Fibroblast of skin of right quadriceps (primary cell): Measurements from ENCODE around the gene ATP1B2.

Source experiments
- DNase-seq: peaks from one replicate; pipeline ENCODE4 v3.0.0-alpha.2; 2013

ATP1B2 gene

GRCh38 chr17:7686222-7687071, 35.7 kb downstream of the ATP1B2 start:
- DNase-seq: peak; percentile 90

GRCh38 chr17:7687072-7687907, 36.6 kb downstream of the ATP1B2 start, which contains the start of gene TP53:
Gene TP53 (minus strand): TSS chr17:7687490. CDS start chr17:7676594, 10,896 bp downstream.
- peak; percentile 93 for DNase-seq

GRCh38 chr17:7687908-7688807, 37.4 kb downstream of the ATP1B2 start, which contains the start of gene WRAP53:
Gene WRAP53 (plus strand): TSS chr17:7688477. CDS start chr17:7688649, 172 bp downstream.
- peak; percentile 99 for DNase-seq

GRCh38 chr17:7688808-7689316, 38.1 kb downstream of the ATP1B2 start:
- no peak for DNase-seq

GRCh38 chr17:7695586-7695985, 44.9 kb downstream of the ATP1B2 start:
- DNase-seq: no peak

- DNase-seq: no peak
Observed at GRCh38 chr17:7697828-7698588, 47.3 kb downstream of the ATP1B2 start.

- no peak for DNase-seq
Observed at GRCh38 chr17:7700510-7700909, 49.8 kb downstream of the ATP1B2 start.

- no peak for DNase-seq
Observed at GRCh38 chr17:7701681-7702080, 51.0 kb downstream of the ATP1B2 start.

- no peak for DNase-seq
Observed at GRCh38 chr17:7702776-7703175, 52.0 kb downstream of the ATP1B2 start.

GRCh38 chr17:7703584-7704479, 53.1 kb downstream of the ATP1B2 start:
- DNase-seq: peak; percentile 68

- DNase-seq: peak; percentile 63
Observed at GRCh38 chr17:7704601-7705268, 54.0 kb downstream of the ATP1B2 start, which contains the start of gene EFNB3. Gene EFNB3 (plus strand): TSS chr17:7705202. CDS start chr17:7705599, 397 bp downstream.

- DNase-seq: no peak
Observed at GRCh38 chr17:7705269-7706255, 54.8 kb downstream of the ATP1B2 start.

- no peak for DNase-seq
Observed at GRCh38 chr17:7706631-7707354, 56.1 kb downstream of the ATP1B2 start.
